ENCODE results near the gene CD8A. TPM values are rescaled to one million over a fixed set of nuclear protein-coding genes. Genes with fewer than 3 reads are reported as not detected.

CD8A gene
- total and polyA plus RNA-seq, 2 of the 8 experiments (the other 6 are each of a cell fraction or from before 2014, with no cell fraction given), result 0.14 to 0.39 TPM

- Histone ChIP-seq H2BK15ac (ENCODE audit: low read length) (no peak overlapping the region), H3K4ac (replicated peaks; ENCODE audit: insufficient read length, low read depth, low read length) (no peak overlapping the region), H2BK12ac (ENCODE audit: low read depth, low read length) (no peak overlapping the region), H2BK5ac (ENCODE audit: low read depth, low read length) (no peak overlapping the region), H2AK5ac (ENCODE audit: low read depth, low read length) (no peak overlapping the region), H3K9ac (replicated peaks in 1 of 4; ENCODE audit: extremely low read depth in 1 of 4, low read depth in 3 of 4, low read length in 3 of 4) (no peak overlapping the region), H3K23ac (ENCODE audit: insufficient read length) (no peak overlapping the region), H3K79me1 (ENCODE audit: low read depth, low read length) (no peaks in the 10 kb centered on the region), H3K27me3 (replicated peaks in 1 of 4; ENCODE audit: control insufficient read depth in 3 of 4, extremely low read depth in 1 of 4, insufficient read depth in 3 of 4, low read length in 3 of 4) (no peaks in the 10 kb centered on the region), H3K27ac (ENCODE audit: low read depth, low read length) (no peak overlapping the region), H2BK20ac (ENCODE audit: low read length) (no peak overlapping the region), H3K9me3 (ENCODE audit: insufficient read depth in 2 of 2, low read depth in 1 of 2, low read length in 1 of 2) (no peaks in the 10 kb centered on the region), H2BK120ac (replicated peaks; ENCODE audit: low read depth, low read length) (no peak overlapping the region), H3K4me3 (ENCODE audit: extremely low read depth in 1 of 4, insufficient read depth in 2 of 4, low read depth in 3 of 4, low read length in 4 of 4) (no peak overlapping the region), H3K56ac (replicated peaks; ENCODE audit: insufficient read length, low read depth, low read length) (no peak overlapping the region), H4K8ac (ENCODE audit: extremely low read depth, insufficient read depth, low read length) (no peak overlapping the region), H3K14ac (ENCODE audit: insufficient read length) (peak overlapping the region; percentile 10), H4K20me1 (replicated peaks in 1 of 2; ENCODE audit: control insufficient read depth in 1 of 2, insufficient read depth in 2 of 2, low read length in 2 of 2) (peaks cover 0 to 4% of the 10 kb centered on the region in 2 experiments), H3K36me3 (ENCODE audit: control insufficient read depth in 2 of 4, insufficient read depth in 4 of 4, low read length in 3 of 4) (peaks cover 0 to 42% (median 25%) of the 10 kb centered on the region in 4 experiments; a peak in 7 of 8 replicates), H4K91ac (replicated peaks; ENCODE audit: insufficient read length, low read length) (no peak overlapping the region), H3K4me1 (replicated peaks in 1 of 4; ENCODE audit: control insufficient read depth in 3 of 4, insufficient read depth in 4 of 4, low read length in 3 of 4) (peaks cover 0 to 3% (median 0%) of the 10 kb centered on the region in 4 experiments; a peak in 1 of 7 replicates), H3K4me2 (ENCODE audit: insufficient read depth in 1 of 2, low read depth in 2 of 2, low read length in 2 of 2) (no peak overlapping the region), H2AFZ (ENCODE audit: low read length) (no peak overlapping the region), H3K79me2 (ENCODE audit: control insufficient read depth in 1 of 2, insufficient read depth in 2 of 2, low read length in 2 of 2) (no peaks in the 10 kb centered on the region), H3K18ac (ENCODE audit: extremely low read depth, low read length) (no peak overlapping the region), H4K5ac (ENCODE audit: insufficient read length, low read depth, low read length) (no peak overlapping the region), H3K23me2 (ENCODE audit: low read depth, low read length) (no peaks in the 10 kb centered on the region)
- FAIRE-seq, result no peak
- CTCF ChIA-PET (ENCODE audit: partially characterized antibody), result interaction anchor here (0.6 to 1.3 kb wide), 3 partner anchors 8 to 263 kb away, joined by 3 to 5 read pairs (median 4); no protein-coding TSS in a partner anchor
- POLR2A ChIA-PET (ENCODE audit: partially characterized antibody), result interaction anchor here (0.8 to 1.1 kb wide), 2 partner anchors 16 to 22 kb away, joined by 3 to 4 read pairs; no protein-coding TSS in a partner anchor
- DNase-seq (ENCODE audit: low read depth in 1 of 2, low spot score in 2 of 2), result no peak
- 93% methylated on average over 4 of the region's 4 CpGs; no CpG with 5 or more reads in 1 of the 2 experiments for WGBS, 2 experiments (ENCODE audit: extremely low coverage in 1 of 2, insufficient coverage in 1 of 2, insufficient read length in 1 of 2, insufficient replicate concordance in 2 of 2, low coverage in 1 of 2, low lambda C conversion rate in 2 of 2, missing lambda C conversion rate in 1 of 2)
- TF ChIP-seq SRF (IDR thresholded peaks at IDR 0.05; ENCODE audit: low read depth, low read length), result no peak
- no peak for TF ChIP-seq TBP (IDR thresholded peaks at IDR 0.05; ENCODE audit: low read depth, low read length)
- TF ChIP-seq SIN3A (conservative IDR thresholded peaks at IDR 0.05 in 1 of 2, IDR thresholded peaks at IDR 0.05 in 1 of 2; ENCODE audit: low read depth in 1 of 2, low read length in 2 of 2), result no peak
- no peak for TF ChIP-seq CBX5 (IDR thresholded peaks at IDR 0.05; ENCODE audit: low read depth, low read length)
- no peak for TF ChIP-seq USF2 (IDR thresholded peaks at IDR 0.05; ENCODE audit: low read length)
- no peak for TF ChIP-seq HDAC6 (IDR thresholded peaks at IDR 0.05; ENCODE audit: low read depth, low read length)
- TF ChIP-seq BRCA1 (IDR thresholded peaks at IDR 0.05; ENCODE audit: low read depth, low read length), result no peak
- TF ChIP-seq RFX5 (IDR thresholded peaks at IDR 0.05; ENCODE audit: borderline replicate concordance, low read depth, low read length), result no peak
- TF ChIP-seq ATF2 (IDR thresholded peaks at IDR 0.05; ENCODE audit: low read length), result no peak
- TF ChIP-seq BACH1 (IDR thresholded peaks at IDR 0.05; ENCODE audit: low read length), result no peak
- TF ChIP-seq NANOG (IDR thresholded peaks at IDR 0.05; ENCODE audit: insufficient read depth, low read depth, low read length, poor library complexity, severe bottlenecking), result no peak
These were observed 20.9 kb downstream of the CD8A start for GRCh38 chr2:86769838-86770237.
